ENCODE data around the gene PFN1. TPM values are rescaled to one million over a fixed set of nuclear protein-coding genes. Genes with fewer than 3 reads are reported as not detected.
A peak's percentile ranks its signal among the peaks of the same experiment; 100 is the strongest.

The PFN1 gene
- total and polyA plus RNA-seq, 9 of the 15 experiments (the other 6 are each of a cell fraction or from before 2014, with no cell fraction given), result 60.5 to 1,479 (median 456) TPM

DNA sequence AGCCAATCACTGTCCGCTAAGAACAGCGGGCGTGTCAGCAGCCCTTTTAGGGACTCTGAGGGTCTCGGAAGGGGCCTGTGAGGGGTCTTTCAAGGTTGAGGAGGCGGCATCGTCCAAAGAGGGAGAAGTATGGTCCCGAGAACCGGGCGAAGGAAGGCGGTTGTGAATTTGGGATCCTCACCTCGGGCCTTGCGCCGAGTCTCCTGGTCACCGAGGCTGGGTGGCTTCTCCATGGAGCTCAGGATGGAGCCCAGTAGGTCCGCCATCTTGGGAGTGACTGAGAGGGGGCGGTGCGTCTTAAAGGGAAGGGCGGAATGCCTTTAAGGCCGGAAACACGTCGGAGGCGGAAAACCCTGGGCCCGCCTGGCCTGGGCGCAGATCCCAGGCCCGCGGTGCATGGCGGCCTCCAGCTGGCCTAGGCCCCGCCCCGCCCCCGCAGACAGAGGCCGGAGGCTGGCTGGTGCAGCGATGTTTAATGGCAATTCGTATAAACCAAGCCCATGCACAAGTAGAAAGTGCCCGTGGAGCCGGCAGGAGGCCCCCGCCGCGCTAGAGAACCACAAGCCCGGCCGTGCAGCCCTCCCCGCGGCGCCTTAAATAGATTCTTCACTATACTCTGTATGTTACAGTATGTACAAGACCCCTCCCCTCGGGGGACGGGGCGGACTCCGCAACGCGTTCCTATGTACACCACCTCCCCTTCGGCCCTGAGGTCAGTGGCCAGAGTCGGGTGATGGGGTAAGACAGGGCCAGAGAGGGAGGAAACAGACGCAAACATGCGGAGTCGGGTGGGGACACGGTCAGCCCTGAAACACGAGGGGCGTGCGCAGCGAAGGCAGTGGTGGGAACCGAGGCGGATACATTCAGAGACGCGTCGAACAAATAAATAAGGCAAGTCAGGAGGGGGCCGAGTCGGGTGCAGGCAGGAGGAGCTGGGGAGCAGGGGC is 19.5 kb upstream of the PFN1 start, which contains the start of gene SPAG7 (continued):
- TF ChIP-seq ZFP36 (IDR thresholded peaks at IDR 0.05; ENCODE audit: low read depth, low read length, partially characterized antibody), result no peak
- TF ChIP-seq SAFB (IDR thresholded peaks at IDR 0.05; ENCODE audit: borderline replicate concordance, low read depth, low read length), result no peak
- TF ChIP-seq, protein P1, sequence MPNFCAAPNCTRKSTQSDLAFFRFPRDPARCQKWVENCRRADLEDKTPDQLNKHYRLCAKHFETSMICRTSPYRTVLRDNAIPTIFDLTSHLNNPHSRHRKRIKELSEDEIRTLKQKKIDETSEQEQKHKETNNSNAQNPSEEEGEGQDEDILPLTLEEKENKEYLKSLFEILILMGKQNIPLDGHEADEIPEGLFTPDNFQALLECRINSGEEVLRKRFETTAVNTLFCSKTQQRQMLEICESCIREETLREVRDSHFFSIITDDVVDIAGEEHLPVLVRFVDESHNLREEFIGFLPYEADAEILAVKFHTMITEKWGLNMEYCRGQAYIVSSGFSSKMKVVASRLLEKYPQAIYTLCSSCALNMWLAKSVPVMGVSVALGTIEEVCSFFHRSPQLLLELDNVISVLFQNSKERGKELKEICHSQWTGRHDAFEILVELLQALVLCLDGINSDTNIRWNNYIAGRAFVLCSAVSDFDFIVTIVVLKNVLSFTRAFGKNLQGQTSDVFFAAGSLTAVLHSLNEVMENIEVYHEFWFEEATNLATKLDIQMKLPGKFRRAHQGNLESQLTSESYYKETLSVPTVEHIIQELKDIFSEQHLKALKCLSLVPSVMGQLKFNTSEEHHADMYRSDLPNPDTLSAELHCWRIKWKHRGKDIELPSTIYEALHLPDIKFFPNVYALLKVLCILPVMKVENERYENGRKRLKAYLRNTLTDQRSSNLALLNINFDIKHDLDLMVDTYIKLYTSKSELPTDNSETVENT (CRISPR knock-in tag; IDR thresholded peaks at IDR 0.05), result no peak
- TF ChIP-seq JUND (IDR thresholded peaks at IDR 0.05; ENCODE audit: borderline replicate concordance, low read depth, low read length), result no peak
- TF ChIP-seq JUND (tag; IDR thresholded peaks at IDR 0.05; ENCODE audit: borderline replicate concordance, low read depth, low read length), result peak; percentile 23; the same call in 1 of the 3 replicates
- no peak for TF ChIP-seq MEF2D (tag; conservative IDR thresholded peaks at IDR 0.05; ENCODE audit: low read depth)
- TF ChIP-seq ZNF668 (CRISPR knock-in tag; IDR thresholded peaks at IDR 0.05), result no peak
- no peak for TF ChIP-seq MECOM (CRISPR knock-in tag; IDR thresholded peaks at IDR 0.05)
- TF ChIP-seq, protein P2, sequence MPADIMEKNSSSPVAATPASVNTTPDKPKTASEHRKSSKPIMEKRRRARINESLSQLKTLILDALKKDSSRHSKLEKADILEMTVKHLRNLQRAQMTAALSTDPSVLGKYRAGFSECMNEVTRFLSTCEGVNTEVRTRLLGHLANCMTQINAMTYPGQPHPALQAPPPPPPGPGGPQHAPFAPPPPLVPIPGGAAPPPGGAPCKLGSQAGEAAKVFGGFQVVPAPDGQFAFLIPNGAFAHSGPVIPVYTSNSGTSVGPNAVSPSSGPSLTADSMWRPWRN (IDR thresholded peaks at IDR 0.05; ENCODE audit: low read depth), result no peak
- TF ChIP-seq, protein P3, sequence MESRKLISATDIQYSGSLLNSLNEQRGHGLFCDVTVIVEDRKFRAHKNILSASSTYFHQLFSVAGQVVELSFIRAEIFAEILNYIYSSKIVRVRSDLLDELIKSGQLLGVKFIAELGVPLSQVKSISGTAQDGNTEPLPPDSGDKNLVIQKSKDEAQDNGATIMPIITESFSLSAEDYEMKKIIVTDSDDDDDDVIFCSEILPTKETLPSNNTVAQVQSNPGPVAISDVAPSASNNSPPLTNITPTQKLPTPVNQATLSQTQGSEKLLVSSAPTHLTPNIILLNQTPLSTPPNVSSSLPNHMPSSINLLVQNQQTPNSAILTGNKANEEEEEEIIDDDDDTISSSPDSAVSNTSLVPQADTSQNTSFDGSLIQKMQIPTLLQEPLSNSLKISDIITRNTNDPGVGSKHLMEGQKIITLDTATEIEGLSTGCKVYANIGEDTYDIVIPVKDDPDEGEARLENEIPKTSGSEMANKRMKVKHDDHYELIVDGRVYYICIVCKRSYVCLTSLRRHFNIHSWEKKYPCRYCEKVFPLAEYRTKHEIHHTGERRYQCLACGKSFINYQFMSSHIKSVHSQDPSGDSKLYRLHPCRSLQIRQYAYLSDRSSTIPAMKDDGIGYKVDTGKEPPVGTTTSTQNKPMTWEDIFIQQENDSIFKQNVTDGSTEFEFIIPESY (CRISPR knock-in tag; IDR thresholded peaks at IDR 0.05), result peak; percentile 58; the same call in 1 of the 2 replicates
- TF ChIP-seq CBX8 (IDR thresholded peaks at IDR 0.05; ENCODE audit: borderline replicate concordance, extremely low read depth, low read depth, low read length, poor library complexity, severe bottlenecking), result no peak
- no peak for TF ChIP-seq NR2F6 (CRISPR knock-in tag; IDR thresholded peaks at IDR 0.05)
- TF ChIP-seq, protein P4, sequence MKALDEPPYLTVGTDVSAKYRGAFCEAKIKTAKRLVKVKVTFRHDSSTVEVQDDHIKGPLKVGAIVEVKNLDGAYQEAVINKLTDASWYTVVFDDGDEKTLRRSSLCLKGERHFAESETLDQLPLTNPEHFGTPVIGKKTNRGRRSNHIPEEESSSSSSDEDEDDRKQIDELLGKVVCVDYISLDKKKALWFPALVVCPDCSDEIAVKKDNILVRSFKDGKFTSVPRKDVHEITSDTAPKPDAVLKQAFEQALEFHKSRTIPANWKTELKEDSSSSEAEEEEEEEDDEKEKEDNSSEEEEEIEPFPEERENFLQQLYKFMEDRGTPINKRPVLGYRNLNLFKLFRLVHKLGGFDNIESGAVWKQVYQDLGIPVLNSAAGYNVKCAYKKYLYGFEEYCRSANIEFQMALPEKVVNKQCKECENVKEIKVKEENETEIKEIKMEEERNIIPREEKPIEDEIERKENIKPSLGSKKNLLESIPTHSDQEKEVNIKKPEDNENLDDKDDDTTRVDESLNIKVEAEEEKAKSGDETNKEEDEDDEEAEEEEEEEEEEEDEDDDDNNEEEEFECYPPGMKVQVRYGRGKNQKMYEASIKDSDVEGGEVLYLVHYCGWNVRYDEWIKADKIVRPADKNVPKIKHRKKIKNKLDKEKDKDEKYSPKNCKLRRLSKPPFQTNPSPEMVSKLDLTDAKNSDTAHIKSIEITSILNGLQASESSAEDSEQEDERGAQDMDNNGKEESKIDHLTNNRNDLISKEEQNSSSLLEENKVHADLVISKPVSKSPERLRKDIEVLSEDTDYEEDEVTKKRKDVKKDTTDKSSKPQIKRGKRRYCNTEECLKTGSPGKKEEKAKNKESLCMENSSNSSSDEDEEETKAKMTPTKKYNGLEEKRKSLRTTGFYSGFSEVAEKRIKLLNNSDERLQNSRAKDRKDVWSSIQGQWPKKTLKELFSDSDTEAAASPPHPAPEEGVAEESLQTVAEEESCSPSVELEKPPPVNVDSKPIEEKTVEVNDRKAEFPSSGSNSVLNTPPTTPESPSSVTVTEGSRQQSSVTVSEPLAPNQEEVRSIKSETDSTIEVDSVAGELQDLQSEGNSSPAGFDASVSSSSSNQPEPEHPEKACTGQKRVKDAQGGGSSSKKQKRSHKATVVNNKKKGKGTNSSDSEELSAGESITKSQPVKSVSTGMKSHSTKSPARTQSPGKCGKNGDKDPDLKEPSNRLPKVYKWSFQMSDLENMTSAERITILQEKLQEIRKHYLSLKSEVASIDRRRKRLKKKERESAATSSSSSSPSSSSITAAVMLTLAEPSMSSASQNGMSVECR (CRISPR knock-in tag; IDR thresholded peaks at IDR 0.05), result peak; percentile 20; the same call in 1 of the 2 replicates
- TF ChIP-seq, protein P5, sequence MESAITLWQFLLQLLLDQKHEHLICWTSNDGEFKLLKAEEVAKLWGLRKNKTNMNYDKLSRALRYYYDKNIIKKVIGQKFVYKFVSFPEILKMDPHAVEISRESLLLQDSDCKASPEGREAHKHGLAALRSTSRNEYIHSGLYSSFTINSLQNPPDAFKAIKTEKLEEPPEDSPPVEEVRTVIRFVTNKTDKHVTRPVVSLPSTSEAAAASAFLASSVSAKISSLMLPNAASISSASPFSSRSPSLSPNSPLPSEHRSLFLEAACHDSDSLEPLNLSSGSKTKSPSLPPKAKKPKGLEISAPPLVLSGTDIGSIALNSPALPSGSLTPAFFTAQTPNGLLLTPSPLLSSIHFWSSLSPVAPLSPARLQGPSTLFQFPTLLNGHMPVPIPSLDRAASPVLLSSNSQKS (CRISPR knock-in tag; IDR thresholded peaks at IDR 0.05), result no peak
- peak; percentile 58 for TF ChIP-seq TBP (optimal IDR thresholded peaks at IDR 0.05; ENCODE audit: low read depth, low read length)
